Measurements from ENCODE around the gene SLC1A2. TPM values are rescaled to one million over a fixed set of nuclear protein-coding genes. Genes with fewer than 3 reads are reported as not detected.

SLC1A2 gene
- total RNA-seq, 4 donors from 2014 or later: 0.65 to 1.3 (median 0.68) TPM; not detected in 1

- no peak for TF ChIP-seq CTCF (IDR thresholded peaks at IDR 0.05; ENCODE audit: low read depth)
Observed at GRCh38 chr11:35338921-35339320, 80.4 kb downstream of the SLC1A2 start.

GRCh38 chr11:35337914-35338305 lies 81.4 kb downstream of the SLC1A2 start:
- TF ChIP-seq CTCF (IDR thresholded peaks at IDR 0.05; ENCODE audit: low read depth): no peak

GRCh38 chr11:35337136-35337913 lies 82.0 kb downstream of the SLC1A2 start:
- TF ChIP-seq CTCF (IDR thresholded peaks at IDR 0.05; ENCODE audit: low read depth): no peak

- no peak for TF ChIP-seq CTCF (IDR thresholded peaks at IDR 0.05; ENCODE audit: low read depth)
Observed at GRCh38 chr11:35336726-35337125, 82.6 kb downstream of the SLC1A2 start.

- TF ChIP-seq CTCF (IDR thresholded peaks at IDR 0.05; ENCODE audit: low read depth): no peak
Observed at GRCh38 chr11:35335226-35335625, 84.1 kb downstream of the SLC1A2 start.

- TF ChIP-seq CTCF (IDR thresholded peaks at IDR 0.05; ENCODE audit: low read depth): no peak
Observed at GRCh38 chr11:35334385-35335090, 84.8 kb downstream of the SLC1A2 start.

GRCh38 chr11:35332524-35332923 lies 86.8 kb downstream of the SLC1A2 start:
- TF ChIP-seq CTCF (IDR thresholded peaks at IDR 0.05; ENCODE audit: low read depth): no peak
